ENCODE results near the gene ARFRP1. TPM values are rescaled to one million over a fixed set of nuclear protein-coding genes. Genes with fewer than 3 reads are reported as not detected.

The ARFRP1 gene
- total and polyA plus RNA-seq, 2 of the 13 experiments (the other 11 are each of a cell fraction or from before 2014, with no cell fraction given): 32.0 to 51.1 TPM

DNA sequence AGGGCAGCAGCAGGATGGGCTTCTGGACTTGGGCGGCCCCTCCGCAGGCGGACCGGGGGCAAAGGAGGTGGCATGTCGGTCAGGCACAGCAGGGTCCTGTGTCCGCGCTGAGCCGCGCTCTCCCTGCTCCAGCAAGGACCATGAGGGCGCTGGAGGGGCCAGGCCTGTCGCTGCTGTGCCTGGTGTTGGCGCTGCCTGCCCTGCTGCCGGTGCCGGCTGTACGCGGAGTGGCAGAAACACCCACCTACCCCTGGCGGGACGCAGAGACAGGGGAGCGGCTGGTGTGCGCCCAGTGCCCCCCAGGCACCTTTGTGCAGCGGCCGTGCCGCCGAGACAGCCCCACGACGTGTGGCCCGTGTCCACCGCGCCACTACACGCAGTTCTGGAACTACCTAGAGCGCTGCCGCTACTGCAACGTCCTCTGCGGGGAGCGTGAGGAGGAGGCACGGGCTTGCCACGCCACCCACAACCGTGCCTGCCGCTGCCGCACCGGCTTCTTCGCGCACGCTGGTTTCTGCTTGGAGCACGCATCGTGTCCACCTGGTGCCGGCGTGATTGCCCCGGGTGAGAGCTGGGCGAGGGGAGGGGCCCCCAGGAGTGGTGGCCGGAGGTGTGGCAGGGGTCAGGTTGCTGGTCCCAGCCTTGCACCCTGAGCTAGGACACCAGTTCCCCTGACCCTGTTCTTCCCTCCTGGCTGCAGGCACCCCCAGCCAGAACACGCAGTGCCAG is 11.0 kb downstream of the ARFRP1 start, which contains the start of gene TNFRSF6B (continued):
- TF ChIP-seq, protein P1, sequence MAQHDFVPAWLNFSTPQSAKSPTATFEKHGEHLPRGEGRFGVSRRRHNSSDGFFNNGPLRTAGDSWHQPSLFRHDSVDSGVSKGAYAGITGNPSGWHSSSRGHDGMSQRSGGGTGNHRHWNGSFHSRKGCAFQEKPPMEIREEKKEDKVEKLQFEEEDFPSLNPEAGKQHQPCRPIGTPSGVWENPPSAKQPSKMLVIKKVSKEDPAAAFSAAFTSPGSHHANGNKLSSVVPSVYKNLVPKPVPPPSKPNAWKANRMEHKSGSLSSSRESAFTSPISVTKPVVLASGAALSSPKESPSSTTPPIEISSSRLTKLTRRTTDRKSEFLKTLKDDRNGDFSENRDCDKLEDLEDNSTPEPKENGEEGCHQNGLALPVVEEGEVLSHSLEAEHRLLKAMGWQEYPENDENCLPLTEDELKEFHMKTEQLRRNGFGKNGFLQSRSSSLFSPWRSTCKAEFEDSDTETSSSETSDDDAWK (CRISPR knock-in tag; IDR thresholded peaks at IDR 0.05): no peak
- TF ChIP-seq ZNF607 (CRISPR knock-in tag; IDR thresholded peaks at IDR 0.05; ENCODE audit: borderline replicate concordance): no peak
- TF ChIP-seq ZNF138 (CRISPR knock-in tag; IDR thresholded peaks at IDR 0.05; ENCODE audit: low read depth): 0 out of 2 replicates have a peak, but pooled peaks have one; percentile 66
- no peak for TF ChIP-seq HOXA9 (CRISPR knock-in tag; IDR thresholded peaks at IDR 0.05; ENCODE audit: borderline replicate concordance)
- TF ChIP-seq, protein P2, sequence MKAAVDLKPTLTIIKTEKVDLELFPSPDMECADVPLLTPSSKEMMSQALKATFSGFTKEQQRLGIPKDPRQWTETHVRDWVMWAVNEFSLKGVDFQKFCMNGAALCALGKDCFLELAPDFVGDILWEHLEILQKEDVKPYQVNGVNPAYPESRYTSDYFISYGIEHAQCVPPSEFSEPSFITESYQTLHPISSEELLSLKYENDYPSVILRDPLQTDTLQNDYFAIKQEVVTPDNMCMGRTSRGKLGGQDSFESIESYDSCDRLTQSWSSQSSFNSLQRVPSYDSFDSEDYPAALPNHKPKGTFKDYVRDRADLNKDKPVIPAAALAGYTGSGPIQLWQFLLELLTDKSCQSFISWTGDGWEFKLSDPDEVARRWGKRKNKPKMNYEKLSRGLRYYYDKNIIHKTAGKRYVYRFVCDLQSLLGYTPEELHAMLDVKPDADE (CRISPR knock-in tag; IDR thresholded peaks at IDR 0.05): no peak
- no peak; the same call in 1 of the 2 replicates for TF ChIP-seq RNF2 (conservative IDR thresholded peaks at IDR 0.05; ENCODE audit: low read depth)
- TF ChIP-seq ARNTL (CRISPR knock-in tag; IDR thresholded peaks at IDR 0.05): 0 out of 2 replicates have a peak, but pooled peaks have one; percentile 22
- peak; percentile 71 for TF ChIP-seq SRSF1 (optimal IDR thresholded peaks at IDR 0.05; ENCODE audit: low read depth, low read length)
- TF ChIP-seq STAG1 (CRISPR knock-in tag; IDR thresholded peaks at IDR 0.05): no peak
- no peak for TF ChIP-seq XRCC5 (optimal IDR thresholded peaks at IDR 0.05; ENCODE audit: low read length)
- no peak for TF ChIP-seq DPF2 (CRISPR knock-in tag; IDR thresholded peaks at IDR 0.05; ENCODE audit: borderline replicate concordance, low read depth)
- TF ChIP-seq ZBTB3 (CRISPR knock-in tag; IDR thresholded peaks at IDR 0.05; ENCODE audit: borderline replicate concordance, low read depth): no peak
- TF ChIP-seq PHF8 (CRISPR knock-in tag; IDR thresholded peaks at IDR 0.05): peak; percentile 28; the same call in 1 of the 2 replicates
- TF ChIP-seq NR2F6 (IDR thresholded peaks at IDR 0.05): no peak
- TF ChIP-seq NR2F6 (CRISPR knock-in tag; IDR thresholded peaks at IDR 0.05): peak; percentile 62; the same call in 1 of the 2 replicates
- TF ChIP-seq PHB2 (IDR thresholded peaks at IDR 0.05; ENCODE audit: partially characterized antibody): no peak
- TF ChIP-seq AGO1 (IDR thresholded peaks at IDR 0.05; ENCODE audit: low read depth, low read length, poor library complexity, severe bottlenecking): peak; percentile 99
- peak; percentile 89 for TF ChIP-seq KDM5B (CRISPR knock-in tag; IDR thresholded peaks at IDR 0.05; ENCODE audit: borderline replicate concordance)
- no peak for TF ChIP-seq NR1H2 (CRISPR knock-in tag; IDR thresholded peaks at IDR 0.05; ENCODE audit: borderline replicate concordance, low read depth)
- TF ChIP-seq, protein P3, sequence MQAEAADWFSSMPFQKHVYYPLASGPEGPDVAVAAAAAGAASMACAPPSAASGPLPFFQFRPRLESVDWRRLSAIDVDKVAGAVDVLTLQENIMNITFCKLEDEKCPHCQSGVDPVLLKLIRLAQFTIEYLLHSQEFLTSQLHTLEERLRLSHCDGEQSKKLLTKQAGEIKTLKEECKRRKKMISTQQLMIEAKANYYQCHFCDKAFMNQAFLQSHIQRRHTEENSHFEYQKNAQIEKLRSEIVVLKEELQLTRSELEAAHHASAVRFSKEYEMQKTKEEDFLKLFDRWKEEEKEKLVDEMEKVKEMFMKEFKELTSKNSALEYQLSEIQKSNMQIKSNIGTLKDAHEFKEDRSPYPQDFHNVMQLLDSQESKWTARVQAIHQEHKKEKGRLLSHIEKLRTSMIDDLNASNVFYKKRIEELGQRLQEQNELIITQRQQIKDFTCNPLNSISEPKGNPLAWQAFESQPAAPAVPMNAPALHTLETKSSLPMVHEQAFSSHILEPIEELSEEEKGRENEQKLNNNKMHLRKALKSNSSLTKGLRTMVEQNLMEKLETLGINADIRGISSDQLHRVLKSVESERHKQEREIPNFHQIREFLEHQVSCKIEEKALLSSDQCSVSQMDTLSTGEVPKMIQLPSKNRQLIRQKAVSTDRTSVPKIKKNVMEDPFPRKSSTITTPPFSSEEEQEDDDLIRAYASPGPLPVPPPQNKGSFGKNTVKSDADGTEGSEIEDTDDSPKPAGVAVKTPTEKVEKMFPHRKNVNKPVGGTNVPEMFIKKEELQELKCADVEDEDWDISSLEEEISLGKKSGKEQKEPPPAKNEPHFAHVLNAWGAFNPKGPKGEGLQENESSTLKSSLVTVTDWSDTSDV (CRISPR knock-in tag; IDR thresholded peaks at IDR 0.05): 0 out of 2 replicates have a peak, but pooled peaks have one; percentile 13
- TF ChIP-seq ZNF883 (CRISPR knock-in tag; IDR thresholded peaks at IDR 0.05; ENCODE audit: not compliant biosample characterization): no peak
- TF ChIP-seq ZKSCAN1 (IDR thresholded peaks at IDR 0.05; ENCODE audit: low read length): no peak
- TF ChIP-seq ZNF263 (CRISPR knock-in tag; IDR thresholded peaks at IDR 0.05): peak; percentile 26; the same call in 1 of the 2 replicates
- no peak; the same call in 1 of the 2 replicates for TF ChIP-seq TOPORS (CRISPR knock-in tag; IDR thresholded peaks at IDR 0.05)
- no peak for TF ChIP-seq PRMT3 (CRISPR knock-in tag; IDR thresholded peaks at IDR 0.05; ENCODE audit: borderline replicate concordance, low read depth)
- TF ChIP-seq MBNL3 (CRISPR knock-in tag; conservative IDR thresholded peaks at IDR 0.05): no peak
